SW480 (cell line): ENCODE data around the gene IFITM1.
"Not testable (repeated sequence)": the region's sequence is repeated elsewhere in the genome, so short reads cannot be mapped to it uniquely, and the experiment has no call there.

Source experiments
- DNase-seq: peaks from one replicate; pipeline ENCODE4 v3.0.0-alpha.2; 2016; ENCODE audit warnings: low spot score

Gene IFITM1

DNA sequence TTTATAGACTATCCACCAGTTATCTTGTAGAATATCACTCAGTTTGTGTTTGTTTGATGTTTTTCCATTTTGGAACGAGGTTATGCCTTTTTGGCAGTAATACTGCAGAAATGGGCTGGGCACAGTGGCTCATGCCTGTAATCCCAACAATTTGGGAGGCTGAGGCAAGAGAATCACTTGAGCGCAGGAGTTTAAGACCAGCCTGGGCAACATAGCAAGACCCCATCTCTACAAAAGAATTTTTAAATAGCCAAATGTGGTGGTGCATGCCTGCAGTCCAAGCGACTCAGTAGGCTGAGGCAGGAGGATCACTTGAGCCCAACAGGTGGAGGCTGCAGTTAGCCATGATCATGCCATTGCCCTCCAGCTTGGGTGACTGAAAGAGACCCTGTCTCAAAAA lies 32.7 kb downstream of the IFITM1 start:
- DNase-seq, result no peak

DNA sequence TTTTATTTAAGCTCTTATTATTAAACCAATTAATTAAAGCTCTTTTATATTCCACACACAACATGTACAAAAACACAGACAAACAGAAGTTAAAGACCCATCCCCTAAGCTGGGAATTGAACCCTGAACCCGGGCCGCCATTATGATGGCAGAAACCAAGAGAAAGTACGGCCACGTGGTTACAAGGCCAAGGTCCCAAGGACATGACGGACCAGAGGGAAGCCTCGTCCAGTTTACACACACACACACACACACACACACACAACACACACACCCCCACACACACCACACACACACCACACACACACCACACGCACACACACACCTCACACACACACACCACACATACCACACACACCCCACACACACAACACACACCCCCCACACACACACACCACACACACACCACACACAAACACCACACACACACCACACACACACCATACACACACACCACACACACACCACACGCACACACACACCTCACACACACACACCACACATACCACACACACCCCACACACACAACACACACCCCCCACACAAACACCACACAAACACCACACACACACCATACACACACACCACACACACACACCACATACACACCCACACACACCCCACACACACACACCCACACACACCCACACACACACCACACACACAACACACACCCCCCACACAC lies 35.6 kb downstream of the IFITM1 start:
- not testable (repeated sequence) for DNase-seq

DNA sequence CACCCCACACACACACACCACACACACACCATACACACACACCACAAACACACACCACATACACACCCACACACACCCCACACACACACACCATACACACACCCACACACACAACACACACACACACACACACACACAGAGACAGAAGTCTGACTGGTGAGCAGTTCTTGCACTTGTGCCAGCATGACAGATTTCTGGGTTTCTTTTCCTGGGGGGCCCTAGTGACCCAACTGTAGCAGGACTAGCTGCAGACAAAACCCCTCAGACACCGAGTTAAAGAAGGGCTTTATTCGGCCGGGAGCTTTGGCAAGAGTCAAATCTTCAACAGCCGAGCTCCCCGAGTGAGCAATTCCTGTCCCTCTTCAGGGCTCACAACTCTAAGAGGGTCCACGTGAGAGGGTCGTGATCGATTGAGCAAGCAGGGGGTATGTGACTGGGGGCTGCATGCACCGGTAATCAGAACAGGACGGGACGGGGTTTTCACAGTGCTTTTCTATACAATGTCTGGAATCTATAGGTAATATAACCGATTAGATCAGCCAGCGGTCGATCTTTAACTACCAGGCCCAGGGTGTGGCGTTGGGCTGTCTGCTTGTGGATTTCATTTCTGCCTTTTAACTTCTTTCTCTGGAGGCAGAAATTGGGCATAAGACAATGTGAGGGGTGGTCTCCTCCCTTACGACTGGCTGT lies 36.3 kb downstream of the IFITM1 start:
- not testable (repeated sequence) for DNase-seq

DNA sequence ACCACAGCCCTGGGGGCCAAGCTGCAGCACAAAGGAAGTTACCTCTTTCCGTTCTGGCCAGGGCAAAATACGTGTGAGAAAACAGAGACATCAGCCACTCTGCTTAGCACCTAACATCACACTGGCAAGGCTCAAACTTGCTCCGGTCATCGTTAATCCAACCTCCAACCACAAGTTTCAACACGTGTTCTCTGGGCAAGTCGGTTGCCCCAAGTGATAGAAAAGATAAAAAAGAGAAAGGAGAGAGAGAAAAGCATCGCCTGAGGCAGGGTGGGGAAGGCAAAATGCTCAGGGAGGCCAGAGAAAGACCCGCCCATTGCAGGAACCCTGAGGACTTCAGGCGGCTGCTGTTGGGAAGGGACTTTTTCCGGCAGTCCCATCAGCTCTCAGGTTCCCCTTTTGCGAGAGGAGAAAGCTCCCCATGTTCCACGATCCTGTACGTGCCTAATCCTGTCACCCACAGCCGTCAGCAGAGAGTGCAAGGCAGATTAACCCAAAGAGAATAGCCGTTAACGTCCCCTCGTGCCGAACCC lies 36.9 kb downstream of the IFITM1 start:
- no peak for DNase-seq

DNA sequence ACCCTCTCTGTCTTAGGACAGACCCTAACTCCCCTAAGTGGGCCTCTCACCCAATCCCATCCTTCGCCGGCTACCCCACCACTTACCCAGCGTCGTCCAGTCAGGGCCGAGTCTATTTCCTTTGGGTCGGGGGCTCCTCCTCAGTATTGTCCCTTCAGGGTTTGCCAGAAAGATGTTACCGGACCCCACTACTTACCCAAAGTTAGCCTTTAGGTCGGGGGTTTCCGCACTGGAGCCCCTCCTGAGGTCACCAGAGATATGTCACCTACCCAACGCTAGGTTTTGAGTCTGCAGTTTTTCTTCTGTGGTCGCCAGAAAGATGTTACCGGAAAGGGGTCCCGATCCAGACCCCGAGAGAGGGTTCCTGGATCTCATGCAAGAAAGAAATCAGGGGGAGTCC lies 37.6 kb downstream of the IFITM1 start:
- no peak for DNase-seq

DNA sequence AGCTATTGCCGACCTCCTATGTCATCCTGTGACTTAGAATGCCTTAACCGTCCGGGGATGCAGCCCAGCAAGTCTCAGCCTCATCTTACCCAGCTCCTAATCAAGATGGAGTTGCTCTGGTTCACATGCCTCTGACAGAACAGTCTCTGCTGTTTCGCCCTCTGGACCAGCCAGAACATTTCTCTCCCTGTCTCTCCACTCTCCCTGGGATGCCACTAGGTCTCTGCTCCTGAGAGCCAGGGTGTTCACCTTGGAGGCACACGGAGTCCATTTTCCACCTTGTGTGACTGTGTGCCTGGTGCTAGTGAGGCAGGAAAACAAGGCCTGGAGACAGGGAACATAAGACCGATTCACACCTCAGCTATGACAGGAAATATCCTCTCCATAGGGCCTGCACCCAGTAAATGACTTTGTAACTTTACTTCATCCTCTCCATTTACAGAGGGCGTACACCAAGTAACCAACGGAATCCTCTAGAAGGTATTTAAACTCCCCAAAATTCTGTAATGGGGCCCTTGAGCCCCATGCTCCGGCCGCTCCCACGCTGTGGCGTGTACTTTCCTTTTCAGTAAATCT lies 38.7 kb downstream of the IFITM1 start:
- no peak for DNase-seq

DNA sequence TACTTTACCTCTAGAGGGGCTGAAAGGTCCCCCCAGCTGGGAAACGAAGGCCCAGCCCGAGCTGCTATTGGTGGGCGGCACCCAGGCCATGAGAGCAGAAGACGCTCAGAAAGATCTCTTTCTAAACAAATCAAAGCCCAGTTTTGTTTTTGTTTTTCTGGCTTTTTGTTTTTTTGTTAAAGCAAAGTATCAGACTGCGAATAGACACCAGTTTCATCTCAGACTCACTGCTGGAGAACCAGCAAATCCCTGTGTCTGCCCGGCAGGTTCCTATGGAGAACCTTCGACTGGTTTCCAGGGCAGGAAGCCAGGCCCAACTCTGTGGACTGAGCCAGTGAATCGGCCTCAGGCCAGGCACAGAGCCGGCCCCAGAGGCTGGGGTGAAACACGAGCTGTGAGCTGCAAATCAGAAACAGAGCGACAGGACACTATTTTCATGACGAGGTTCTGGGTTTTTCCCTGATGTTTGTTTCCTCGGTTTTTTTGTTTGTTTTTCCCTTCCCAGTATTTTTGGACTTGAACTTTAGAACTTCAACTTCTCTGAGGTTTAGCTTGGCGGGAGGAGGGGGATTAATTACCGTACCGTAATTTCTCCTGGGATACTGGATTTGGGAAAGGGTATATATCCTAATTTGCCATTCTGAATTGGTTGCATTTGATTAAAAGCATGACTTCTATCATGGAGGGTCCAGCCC lies 39.5 kb downstream of the IFITM1 start:
- DNase-seq, result no peak

DNA sequence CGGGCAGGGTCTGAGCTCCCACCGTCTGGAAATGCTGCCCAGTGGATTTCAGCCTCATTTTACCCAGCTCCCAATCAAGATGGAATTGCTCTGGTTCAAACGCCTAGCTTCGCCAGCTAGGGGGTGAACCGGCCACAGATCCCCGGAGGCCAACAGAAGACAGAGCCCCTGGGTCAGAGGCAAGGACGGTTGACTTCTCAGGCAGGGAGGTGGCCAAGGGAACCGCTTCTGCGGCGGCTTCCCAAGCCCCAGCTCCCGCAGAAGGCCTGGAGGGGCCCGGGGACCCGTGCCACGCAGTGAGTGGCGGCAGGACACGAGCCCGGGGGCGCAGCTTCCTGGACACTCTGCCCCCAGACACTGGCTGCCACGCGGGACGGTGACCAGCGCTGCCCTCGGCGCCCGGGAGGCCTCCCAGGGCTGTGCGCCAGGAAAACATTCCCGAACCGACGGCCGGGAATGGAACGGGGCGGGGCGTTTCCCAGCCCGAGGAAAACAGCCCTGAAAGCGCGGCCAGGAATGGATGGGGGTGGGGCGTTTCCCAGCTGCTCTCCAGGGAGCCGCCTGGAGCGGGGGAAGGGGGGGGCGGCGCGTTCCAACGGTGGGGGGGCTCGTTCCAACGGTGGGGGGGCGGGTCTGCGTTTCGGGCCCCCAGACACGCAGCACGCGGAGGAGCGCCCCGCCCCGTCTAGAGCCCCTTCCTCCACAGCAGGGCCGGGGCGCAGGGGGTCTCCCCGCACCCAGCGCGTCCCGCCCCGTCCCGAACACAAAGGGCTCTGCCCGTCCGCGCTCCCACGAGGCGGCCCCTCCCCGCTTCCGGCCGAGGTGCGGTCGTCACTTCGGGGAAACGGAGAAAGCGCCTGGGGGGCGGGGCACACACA lies 42.0 kb downstream of the IFITM1 start:
- DNase-seq, result peak; percentile 75

DNA sequence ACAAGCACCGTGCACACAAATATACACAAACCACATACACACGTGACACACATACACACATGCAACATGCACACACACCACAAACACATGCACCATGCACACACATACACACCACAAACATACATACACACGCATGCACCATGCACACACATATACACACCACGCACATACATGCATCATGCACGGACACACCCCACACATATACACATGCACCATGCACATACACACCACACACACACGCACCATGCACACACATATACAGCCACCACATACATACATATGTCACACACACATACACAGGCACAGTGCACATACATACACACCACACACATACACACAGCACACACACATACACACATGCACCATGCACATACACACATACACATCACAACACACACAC lies 42.8 kb downstream of the IFITM1 start:
- DNase-seq, result no peak

DNA sequence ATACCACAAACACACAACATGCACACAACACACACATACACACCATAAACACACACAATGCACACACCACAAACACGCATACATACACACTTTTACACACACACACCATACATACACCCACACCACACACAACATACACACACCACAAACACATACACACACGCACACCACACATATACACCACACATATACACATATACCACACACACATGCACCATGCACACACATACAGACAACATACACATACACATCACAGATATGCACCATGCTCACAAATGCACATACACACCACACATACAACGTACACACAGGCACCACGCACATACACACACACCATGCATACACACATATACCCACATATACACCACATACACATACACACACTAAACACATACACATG lies 43.7 kb downstream of the IFITM1 start:
- DNase-seq, result no peak

DNA sequence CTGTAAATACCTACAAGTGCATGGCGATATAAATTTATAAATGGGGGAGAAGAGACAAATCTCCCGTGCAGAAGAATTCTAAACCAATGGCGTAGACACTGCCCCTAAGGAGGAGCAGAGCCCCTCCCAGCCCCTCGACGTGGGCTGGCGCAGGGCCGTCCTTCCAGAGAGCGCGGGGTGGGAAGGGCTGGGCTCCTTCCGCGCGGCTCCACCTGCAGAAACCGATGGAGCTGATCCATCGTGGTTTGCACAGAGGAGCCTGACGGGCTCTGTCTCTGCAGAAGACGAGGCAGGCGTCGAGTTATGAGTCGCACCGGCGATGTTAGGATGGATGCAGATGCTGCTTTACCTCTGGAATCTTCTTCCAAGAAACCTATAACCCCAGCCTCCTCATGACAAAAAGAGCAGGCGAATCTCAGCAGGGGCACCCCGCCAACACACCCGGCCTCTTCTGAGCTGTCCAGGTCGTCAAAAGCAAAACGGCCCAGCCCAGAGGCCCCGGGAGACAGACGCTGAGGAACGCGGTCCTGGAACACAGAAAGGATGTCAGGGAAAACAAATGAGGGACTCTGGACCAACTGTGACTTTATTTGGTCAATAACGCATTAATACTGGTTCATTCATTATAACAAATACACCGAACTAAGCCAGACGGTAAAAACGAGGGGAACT lies 44.4 kb downstream of the IFITM1 start:
- DNase-seq, result no peak

DNA sequence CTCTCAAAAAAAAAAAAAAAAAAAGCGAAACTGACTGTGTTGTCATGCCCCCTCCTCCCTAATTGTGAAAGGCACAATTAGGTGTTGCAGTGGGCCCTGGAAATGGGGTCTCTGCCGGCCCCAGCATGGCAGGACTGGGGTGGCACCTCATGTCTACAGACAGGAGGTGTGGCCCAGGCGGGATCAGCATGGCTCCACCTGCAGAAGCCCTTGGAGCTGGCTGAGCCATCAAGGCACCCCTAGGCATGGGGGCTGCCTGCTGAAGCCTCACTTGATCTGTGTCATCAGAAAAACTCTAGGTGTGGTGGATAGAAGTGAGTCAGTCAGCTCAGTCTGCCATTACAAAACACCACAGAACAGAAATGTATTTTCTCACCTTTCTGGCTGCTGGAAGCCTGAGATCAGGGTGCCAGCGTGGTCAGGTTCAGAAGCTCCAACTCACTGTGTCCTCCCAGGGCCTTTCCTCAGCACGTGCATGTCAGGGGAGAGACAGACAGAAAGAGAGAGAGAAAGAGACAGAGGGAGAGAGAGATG lies 45.4 kb downstream of the IFITM1 start:
- DNase-seq, result no peak

DNA sequence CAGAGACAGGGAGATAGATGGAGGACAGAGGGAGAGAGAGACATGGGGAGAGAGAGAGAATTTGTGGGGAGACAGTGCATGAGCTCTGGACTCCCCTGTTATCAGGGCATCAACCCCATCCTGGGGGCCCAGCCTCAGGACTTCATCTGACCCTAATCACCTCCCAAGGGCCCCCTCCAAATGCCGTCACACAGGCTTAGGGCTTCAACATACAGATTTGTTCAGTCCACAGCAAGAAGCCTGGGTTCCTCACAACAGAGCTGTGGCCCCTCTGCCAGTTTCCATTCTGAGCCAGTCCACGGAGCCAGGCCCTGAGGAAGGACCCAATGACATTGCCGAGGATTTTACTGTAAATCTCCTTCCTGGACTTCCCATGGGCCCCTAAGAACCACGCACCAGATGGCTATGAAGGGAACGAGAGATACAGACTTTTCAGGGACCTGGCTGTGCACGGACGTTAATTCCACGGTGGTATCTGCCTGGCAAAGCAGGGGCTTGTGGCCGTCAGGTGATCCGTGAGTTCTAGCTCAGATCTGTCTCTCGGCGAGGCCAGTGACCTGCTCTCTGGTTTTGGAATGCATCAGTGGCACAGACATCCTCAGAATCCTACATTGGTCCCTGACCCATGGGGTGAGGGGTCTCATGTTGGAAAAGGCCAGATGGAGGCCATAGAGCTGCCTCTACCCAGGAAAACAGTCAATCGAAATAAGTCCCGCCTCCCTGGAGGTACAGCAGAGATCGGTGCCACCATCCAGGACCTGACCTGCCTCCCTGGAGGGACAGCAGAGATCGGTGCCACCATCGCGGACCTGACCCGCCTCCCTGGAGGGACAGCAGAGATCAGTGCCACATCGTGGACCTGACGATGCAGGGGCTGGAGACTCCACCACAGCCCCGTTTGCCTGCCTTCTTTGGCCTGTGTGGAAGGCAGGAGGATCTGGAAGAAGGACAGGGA lies 46.8 kb downstream of the IFITM1 start:
- DNase-seq, result no peak

DNA sequence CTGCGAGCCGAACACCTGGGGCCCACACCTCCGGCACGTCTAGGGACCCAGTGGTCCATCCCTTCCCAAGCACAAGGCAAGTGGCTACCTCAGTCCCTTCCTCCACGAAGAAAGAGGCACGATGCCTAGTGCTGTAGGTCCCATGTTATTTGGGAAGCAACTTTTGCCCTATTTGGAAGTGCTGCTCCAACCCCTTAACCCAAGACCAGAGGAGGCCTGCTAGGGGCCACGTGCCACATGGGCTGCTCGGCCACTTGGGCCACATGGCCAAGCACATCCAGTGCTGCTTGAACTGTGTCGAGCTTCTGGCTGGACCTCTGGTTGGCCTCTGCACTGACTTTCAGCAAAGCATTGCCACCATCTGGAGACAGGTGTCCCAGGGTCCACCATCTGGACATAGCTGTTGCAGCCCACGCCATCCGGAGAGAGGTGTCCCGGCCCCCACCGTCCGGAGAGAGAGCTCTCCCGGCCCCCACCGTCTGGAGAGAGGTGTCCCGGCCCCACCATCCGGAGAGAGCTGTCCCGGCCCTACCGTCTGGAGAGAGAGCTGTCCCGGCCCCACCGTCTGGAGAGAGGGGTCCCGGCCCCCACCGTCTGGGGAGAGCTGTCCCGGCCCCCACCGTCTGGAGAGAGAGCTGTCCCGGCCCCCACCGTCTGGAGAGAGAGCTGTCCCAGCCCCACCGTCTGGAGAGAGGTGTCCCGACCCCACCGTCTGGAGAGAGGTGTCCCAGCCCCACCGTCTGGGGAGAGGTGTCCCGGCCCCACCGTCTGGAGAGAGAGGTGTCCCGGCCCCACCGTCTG lies 49.0 kb downstream of the IFITM1 start:
- DNase-seq, result no peak

DNA sequence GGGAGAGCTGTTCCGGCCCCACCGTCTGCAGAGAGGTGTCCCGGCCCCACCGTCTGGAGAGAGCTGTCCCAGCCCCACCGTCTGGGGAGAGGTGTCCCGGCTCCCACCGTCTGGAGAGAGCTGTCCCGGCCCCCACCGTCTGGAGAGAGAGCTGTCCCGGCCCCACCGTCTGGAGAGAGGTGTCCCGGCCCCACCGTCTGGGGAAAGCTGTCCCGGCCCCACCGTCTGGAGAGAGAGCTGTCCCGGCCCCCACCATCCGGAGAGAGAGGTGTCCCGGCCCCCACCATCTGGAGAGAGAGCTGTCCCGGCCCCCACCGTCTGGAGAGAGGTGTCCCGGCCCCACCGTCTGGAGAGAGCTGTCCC lies 49.6 kb downstream of the IFITM1 start:
- not testable (repeated sequence) for DNase-seq

DNA sequence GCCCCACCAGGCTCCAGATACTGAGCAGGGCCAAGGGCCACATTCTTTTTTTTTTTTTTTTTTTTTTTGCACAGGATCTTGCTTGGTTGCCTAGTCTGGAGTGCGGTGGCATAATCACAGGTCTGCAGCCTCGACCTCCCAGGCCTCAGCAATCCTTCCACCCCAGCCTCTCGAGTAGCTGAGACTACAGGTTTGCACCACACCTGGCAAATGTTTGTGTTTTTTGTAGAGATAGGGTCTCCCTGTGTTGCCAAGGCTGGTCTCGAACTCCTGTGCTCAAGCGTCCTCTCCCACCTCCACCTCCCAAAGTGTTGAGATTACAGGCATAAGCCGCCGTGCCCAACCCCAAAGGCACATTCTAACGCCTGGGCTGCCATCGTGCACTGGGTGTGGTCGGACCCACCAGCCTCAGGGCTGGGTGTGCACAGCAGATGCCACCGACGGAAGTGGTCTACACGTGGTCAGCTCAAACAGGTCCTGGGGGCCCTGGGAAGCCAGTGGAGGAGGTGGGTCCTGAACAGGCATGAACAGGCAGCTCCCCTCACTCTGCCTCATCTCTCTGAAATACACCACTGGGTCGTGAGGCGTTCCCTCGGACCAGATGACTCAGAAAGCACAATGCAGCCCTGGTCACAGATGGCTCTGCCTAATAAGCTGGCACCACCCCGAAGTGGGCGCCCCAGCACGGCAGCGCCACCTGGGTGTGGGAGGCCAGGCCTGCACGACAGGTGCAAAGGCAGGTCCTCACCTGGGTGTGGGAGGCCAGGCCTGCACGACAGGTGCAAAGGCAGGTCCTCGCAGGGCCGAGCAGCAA lies 50.3 kb downstream of the IFITM1 start:
- DNase-seq, result peak; percentile 95
